Muscle layer of colon (tissue), 2 donors: Measurements from ENCODE around the gene CST7.

Source experiments
- H3K27ac ChIP-seq: one replicate; pipeline ENCODE4 v1.7.0; 2013; ENCODE audit warnings: low read depth, mild to moderate bottlenecking, low read length, moderate library complexity
- H3K27me3 ChIP-seq, 2 donors: one replicate each; pipeline ENCODE4 v1.7.0; 2013; ENCODE audit warnings: low read length in 2 of 2, mild to moderate bottlenecking in 2 of 2; ENCODE audit not compliant: insufficient read depth in 2 of 2, control insufficient read depth in 1 of 2
- H3K36me3 ChIP-seq: one replicate; pipeline ENCODE4 v1.7.0; 2013; ENCODE audit warnings: mild to moderate bottlenecking, low read length; ENCODE audit not compliant: insufficient read depth
- H3K4me1 ChIP-seq: one replicate; pipeline ENCODE4 v1.7.0; 2013; ENCODE audit warnings: mild to moderate bottlenecking, low read length; ENCODE audit not compliant: insufficient read depth
- H3K4me3 ChIP-seq, 2 donors: one replicate each; pipeline ENCODE4 v1.7.0; 2013; ENCODE audit warnings: low read length in 2 of 2, low read depth in 1 of 2, mild to moderate bottlenecking in 1 of 2, moderate library complexity in 1 of 2
- H3K9ac ChIP-seq: one replicate; pipeline ENCODE4 v1.7.0; 2013; ENCODE audit warnings: low read length
- H3K9me3 ChIP-seq: one replicate; pipeline ENCODE4 v1.7.0; 2013; ENCODE audit warnings: mild to moderate bottlenecking, low read length
- donor health status: abdominal sarcoma.
- donor health status: Adenocarcinoma of cecum.

CST7 gene

GRCh38 chr20:25003002-25003401, 53.9 kb downstream of the CST7 start:
- Histone ChIP-seq H3K27ac (peak overlapping the region; percentile 56), H3K36me3 (peaks cover 19% of the 10 kb centered on the region), H3K4me3 (no peak overlapping the region), H3K27me3 (no peaks in the 10 kb centered on the region), H3K9ac (no peak overlapping the region), H3K4me1 (peaks cover 31% of the 10 kb centered on the region), H3K9me3 (no peaks in the 10 kb centered on the region)

GRCh38 chr20:25005220-25005619, 56.2 kb downstream of the CST7 start:
- peak overlapping the region; percentile 76 for H3K27ac ChIP-seq
- H3K36me3 ChIP-seq, result peaks cover 29% of the 10 kb centered on the region
- H3K4me3 ChIP-seq, result no peak overlapping the region
- H3K27me3 ChIP-seq, result no peaks in the 10 kb centered on the region
- H3K4me1 ChIP-seq, result peaks cover 45% of the 10 kb centered on the region
- H3K9me3 ChIP-seq, result no peaks in the 10 kb centered on the region
- H3K9ac ChIP-seq, result no peak overlapping the region

GRCh38 chr20:25005661-25006060, 56.6 kb downstream of the CST7 start:
- peaks cover 33% of the 10 kb centered on the region for H3K36me3 ChIP-seq
- H3K9me3 ChIP-seq, result no peaks in the 10 kb centered on the region
- no peaks in the 10 kb centered on the region for H3K27me3 ChIP-seq
- peak overlapping the region; percentile 76 for H3K27ac ChIP-seq
- H3K4me1 ChIP-seq, result peaks cover 41% of the 10 kb centered on the region
- no peak overlapping the region for H3K9ac ChIP-seq
- H3K4me3 ChIP-seq, result no peak overlapping the region

- Histone ChIP-seq H3K9me3 (no peaks in the 10 kb centered on the region), H3K27ac (peak overlapping the region; percentile 76), H3K9ac (no peak overlapping the region), H3K4me1 (peaks cover 41% of the 10 kb centered on the region), H3K27me3 (no peaks in the 10 kb centered on the region), H3K4me3 (no peak overlapping the region), H3K36me3 (peaks cover 40% of the 10 kb centered on the region)
These were observed 57.5 kb downstream of the CST7 start for GRCh38 chr20:25006431-25007167.

- Histone ChIP-seq H3K27me3 (no peaks in the 10 kb centered on the region), H3K9me3 (no peaks in the 10 kb centered on the region), H3K36me3 (peaks cover 49% of the 10 kb centered on the region), H3K4me1 (peaks cover 41% of the 10 kb centered on the region), H3K9ac (no peak overlapping the region), H3K4me3 (no peak overlapping the region), H3K27ac (peak overlapping the region; percentile 76)
These were observed 58.6 kb downstream of the CST7 start for GRCh38 chr20:25007491-25008305.

GRCh38 chr20:25008388-25009217, 59.5 kb downstream of the CST7 start:
- Histone ChIP-seq H3K4me1 (peaks cover 41% of the 10 kb centered on the region), H3K9ac (no peak overlapping the region), H3K9me3 (no peaks in the 10 kb centered on the region), H3K4me3 (no peak overlapping the region), H3K36me3 (peaks cover 58% of the 10 kb centered on the region), H3K27ac (peak overlapping the region; percentile 4), H3K27me3 (no peaks in the 10 kb centered on the region)
